GM19043 (cell line): ENCODE data around the gene FNDC5.

Experiments
- ATAC-seq: cut with Tn5 transposase; IDR thresholded peaks from one replicate; pipeline ENCODE4 v1.9.1; 2021; ENCODE audit warnings: low read depth; ENCODE audit not compliant: unreplicated experiment

The FNDC5 gene

DNA sequence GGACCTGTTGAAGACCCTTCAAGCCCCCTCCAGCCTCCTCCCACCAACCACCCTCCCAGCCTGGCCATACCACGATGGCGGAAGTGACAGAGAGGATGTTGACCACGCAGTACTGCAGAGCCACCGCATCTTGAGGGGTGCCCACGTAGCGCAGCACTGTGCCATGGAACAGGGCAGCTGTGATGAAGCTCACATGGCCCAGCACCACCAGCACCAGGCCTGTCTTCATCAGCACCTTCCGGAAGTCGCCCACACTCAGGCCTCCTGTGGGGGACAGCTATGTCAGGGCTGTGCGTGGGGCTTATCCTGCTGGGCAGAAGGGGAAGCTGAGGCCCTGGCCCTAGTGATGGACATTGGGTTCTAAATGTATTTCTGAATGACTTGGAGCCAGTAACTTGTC lies 27.3 kb upstream of the FNDC5 start:
- no peak for ATAC-seq

DNA sequence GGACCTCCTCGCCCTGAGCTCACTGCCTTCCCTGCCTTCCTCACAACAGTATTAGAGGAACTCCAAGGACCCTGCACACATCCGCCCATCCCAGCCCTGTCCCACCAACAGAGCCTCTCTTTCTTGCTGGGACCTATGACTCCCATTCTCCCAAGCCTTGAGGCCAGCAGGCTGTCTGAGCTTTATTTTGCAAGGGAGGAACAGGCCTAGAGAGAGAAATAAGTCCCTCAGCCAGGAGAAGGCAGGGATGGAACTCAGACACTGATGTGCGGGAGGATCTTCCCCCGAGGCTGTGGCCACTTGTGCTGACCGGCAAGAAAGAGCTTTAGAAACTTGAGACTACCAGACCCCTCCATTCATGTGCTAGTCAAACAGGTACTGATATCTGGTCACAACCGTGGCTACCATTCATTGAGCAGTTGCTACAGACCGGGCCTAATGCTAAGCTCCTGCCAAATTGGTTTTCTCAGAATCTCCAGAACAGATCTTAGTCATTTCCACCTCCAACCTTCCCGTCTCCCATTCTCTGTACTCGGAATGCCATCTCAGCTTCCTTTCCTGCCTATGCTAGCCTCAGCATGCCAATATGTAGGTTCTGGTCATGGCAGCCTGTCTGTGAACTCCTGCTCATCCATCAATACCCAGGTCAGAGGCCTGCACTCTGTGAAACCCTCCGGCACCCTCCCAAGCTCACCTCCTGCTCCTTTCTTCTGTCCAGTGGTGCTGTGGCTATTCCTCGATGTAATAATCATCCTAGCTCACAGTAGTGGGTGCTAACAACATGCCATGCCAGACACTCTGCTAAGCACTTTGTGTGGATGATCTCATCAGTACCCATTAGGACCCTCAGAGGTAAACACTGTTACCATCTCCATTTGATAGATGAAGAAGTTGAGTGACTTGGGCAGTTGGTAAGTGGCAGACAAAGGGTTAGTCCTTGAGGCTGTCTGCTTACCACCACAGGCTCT lies 26.7 kb upstream of the FNDC5 start:
- no peak for ATAC-seq

DNA sequence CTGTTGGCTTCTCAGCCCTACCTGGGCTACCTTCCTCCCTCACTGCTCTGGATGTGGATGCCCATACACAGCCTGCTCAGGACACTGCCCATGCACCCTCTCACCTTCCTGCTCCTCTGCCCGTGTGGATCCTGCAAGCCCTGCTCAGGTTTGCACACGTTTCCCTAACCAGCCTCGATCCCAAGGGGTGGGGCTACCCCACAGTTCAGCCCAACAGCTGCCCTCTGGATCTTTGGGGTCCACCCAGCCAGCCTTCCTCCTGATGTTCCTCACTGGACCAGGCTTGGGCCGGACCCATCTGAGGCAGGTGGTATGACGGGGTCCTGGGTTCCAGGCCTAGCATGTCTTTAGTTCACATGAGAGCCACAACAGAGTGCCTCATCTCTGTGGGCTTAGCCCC lies 25.7 kb upstream of the FNDC5 start:
- ATAC-seq = no peak

DNA sequence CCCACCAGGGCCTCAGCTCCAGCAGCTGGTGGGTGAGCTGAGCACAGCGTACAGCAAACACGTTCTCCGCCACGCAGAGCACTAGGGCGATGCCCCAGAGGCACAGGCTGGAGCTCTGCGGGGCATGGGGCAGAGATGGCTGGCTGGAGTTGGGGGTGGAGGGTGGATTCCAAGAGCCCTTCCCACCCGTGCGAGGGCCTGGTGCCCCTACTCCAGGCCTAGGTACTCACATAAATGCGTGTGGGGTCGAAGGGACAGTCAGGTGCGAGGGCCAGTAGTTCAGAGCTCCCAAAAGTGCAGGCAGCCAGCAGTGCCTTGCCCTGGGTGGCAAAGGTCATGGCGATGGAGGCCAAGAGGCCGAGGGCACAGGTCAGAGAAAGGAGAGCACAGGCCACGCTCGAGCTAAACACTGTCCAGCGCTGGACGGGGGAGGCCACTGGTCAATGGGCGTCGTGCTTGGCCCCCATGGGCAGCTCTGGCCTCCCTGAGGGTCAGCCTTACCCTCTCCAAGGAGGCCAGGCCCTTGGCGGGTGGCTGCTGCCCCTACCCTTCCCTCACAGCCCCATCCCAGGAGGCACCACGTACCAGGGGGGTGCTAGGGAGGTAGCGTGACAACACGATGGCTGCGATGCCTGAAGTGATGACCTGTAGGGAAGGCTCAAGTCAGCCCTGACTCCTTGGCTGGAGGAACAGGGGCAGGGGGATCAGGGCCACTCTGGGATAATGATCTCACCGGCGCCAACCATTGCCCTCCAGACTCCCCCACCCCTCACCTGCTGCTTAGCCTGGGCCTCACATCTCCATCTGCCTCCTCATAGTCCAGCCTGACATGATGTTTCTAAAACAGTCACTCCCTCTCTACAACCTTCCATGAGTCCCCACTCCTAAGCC lies 24.9 kb upstream of the FNDC5 start:
- no peak for ATAC-seq

DNA sequence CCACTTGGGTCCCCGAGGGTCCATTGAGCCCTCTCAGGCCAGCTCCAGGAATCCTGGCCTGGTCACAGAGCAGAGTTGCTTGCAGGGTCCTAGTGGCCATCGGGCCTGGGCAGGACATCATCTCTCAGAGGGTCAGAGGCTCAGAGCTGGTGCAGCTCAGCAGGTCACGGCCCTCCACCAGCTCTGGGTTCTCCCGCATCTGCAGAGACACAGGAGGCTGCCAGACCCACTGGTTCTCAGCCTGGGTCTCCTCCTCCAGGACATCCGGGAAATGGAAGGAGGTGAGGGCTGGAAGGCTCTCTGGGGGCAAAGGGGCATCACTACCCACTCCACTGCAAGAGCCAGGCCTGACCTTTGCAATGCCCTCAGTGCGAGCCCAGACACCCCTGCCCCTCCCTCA lies 24.0 kb upstream of the FNDC5 start:
- ATAC-seq = no peak

DNA sequence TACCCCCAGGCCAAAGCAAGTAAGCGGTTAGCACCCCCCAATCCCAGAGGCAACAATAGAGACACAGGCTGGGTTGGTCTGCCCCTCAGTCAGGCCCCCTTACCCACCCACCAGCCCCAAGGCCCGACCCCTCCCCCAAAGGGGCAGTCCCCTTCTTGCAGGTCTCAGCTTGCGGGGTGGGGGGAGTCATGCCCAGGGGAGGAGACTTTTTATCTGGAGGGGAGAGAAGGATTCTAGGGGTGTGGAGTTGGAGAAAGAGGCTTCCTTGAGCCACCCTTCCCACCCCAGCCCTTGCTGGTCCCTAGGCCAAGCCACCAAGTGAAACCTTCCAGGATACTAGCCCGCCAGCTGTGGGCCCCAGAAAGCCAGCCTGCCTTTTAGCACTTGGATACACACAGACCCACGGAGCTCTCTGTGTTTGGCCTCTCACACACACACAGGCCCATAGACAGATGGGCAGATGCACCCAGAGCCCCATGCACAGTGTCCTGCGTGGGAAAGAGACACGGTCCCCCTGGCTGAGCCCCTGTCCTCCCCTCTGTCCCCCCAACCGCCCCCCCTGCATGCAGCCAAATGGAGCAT lies 23.4 kb upstream of the FNDC5 start:
- ATAC-seq = no peak

DNA sequence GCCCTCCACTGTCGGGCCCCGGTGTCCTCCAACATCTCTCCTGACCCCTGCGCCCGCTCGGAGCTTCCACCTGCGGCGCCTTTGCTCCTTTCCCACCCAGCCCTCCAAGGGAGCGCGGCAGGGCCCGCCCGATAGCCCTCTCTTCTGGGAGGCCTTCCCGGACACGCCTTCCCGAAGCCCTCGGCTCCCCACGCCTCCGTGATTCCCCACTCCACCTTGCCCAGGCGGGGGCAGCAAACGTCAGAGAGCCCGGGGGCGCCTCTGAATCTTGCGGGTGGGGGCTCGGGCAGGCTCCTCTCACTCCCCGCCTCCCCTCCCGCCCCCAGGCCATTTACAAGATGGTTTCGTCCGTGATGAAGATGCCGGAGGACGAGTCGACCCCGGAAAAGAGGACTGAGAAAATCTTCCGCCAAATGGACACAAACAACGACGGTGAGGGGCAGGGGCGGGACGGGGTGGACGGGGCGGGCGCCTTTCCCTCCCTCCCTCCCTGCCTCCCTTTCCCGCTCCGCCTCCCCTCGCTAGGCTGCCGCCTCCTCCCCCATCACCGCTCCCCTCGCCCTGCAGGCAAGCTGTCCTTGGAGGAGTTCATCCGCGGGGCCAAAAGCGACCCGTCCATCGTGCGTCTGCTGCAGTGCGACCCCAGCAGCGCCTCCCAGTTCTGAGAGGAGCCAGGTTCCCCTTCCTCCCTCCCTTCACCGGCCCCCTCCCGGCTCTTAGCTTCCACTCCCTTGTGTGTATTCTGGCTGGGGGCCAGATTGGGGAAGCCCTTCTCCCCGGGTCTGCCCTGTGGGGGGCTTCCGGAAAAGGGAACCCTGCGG lies 22.7 kb upstream of the FNDC5 start:
- ATAC-seq = no peak

DNA sequence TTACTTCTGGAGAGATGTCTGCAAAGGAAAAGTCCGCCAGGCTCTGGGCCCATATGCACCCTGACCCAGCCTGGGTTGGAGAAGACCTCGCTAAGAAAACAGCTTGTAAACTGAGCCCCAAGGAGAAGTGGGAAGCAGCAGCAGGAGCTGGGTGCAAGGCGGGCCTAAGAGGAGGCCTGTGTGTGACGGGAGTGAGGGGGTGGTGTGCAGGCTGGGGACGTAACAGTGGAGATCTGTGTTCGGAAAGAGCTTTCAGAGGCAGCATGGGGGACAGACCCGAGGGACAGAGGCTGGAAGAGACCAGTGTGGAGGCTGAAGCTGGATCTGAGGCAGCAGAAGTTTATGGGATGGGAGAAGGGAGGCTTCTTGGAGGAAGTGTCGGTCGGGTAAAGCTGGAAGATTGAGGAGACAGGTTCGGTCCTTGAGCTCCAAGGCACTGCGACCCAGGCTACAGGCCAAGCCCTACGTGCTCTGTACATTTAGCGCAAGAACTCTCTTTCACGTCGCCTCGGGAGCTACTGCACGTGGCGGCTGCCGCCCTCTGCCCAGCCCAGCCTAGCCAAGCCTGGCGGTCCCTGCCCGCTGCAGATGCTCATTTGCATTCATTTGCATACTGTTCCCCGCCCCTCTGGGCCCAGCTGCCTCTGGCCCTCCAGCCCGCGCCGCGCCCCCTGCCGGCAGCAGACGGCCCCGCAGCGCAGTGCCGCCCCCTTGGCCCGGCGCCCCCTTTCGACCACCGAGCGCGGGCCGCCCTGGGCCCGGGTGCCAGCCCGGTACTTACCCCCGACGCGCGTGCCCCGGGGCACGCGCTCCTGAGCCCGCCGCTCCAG lies 21.9 kb upstream of the FNDC5 start:
- no peak for ATAC-seq

DNA sequence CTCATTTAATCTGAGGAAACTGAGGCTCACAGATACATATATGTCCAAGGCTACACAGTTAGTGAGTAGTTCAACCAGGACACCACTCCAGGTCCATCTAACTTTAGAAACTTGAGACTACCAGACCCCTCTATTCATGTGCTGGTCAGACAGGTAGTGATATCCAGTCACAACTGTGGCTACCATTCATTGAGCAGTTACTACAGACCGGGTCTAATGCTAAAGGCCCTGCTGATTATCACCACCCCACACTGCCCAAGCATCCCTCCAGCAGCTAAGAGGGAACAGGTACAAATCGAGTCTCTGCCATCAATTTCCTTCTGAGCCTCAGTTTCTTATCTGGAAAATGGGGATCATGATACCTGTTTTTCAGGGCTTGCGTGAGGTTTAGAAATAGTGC lies 20.9 kb upstream of the FNDC5 start:
- ATAC-seq = no peak

DNA sequence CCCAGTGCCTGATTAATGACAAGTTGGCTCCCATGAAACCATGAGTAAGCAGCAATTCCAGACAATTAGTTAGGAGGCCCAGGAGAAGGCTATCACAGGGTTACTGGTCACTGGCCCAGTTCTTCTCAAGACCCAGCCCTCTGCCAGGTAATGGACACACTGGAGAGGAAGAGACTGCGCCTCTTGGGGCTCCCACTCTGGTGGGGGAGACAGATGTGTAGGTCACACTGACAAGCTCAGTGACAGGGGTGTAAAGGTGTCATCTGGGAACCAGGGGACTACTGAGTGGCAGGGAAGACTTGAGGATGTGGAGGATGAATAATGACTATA lies 20.5 kb upstream of the FNDC5 start:
- no peak for ATAC-seq

DNA sequence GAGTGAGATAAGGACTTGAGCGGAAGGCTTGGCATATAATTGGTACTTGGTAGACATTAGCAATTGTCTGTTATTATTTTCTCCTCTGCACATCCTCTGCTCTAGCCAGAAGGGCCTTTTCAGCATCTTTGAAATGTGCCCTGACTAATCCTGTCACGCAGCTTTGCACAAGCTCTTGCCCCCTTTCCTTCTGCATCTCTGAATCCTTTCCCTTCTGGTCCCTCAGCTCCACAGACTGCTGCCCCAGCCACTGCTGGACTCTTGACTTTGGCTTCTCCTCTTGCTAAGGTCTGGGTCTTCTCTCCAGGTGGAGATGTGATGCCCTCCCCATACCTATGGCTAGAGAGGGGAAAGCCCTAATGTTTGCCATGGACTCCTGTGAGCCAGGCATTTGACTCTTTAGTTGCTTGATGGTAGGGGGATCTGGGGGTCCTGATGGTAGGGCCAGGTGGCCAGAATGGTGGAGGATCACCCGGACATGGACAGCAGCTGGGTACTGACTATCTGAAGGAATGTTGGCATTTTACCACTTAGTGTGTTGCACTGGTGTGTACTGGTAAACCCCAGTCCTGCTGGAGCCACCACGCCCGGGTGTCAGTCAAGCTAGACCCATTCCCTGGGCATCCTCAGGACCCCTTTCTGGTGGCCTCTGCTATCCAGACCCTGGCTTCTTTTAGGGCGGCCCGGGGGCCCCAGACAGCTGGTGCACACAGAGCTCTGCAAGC lies 20.0 kb upstream of the FNDC5 start:
- ATAC-seq = no peak

DNA sequence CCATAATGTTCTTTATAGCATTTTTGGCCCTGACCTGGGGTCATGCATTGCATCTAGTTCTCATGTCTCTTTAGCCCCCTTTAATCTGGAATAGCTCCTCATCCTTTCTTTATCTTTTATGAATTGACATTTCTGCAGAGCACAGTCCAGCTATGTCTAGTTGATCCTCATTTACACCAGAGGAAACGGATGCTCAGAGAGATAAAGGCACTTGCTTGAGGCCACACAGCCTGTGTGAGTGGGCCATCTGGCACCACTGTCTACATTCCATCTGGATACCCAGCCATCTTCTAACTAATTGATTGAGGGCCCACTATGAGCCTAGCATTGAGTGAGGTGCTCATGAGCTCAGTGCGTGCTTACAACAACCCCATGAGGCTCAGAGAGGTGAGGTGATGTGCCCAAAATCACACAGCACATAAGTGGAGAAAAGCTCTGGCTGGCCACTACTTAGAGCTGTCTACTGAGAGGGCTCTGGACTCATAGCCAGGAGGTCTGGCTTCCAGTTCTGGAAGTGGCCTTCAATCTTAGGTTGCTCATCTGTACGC lies 19.1 kb upstream of the FNDC5 start:
- ATAC-seq = no peak

DNA sequence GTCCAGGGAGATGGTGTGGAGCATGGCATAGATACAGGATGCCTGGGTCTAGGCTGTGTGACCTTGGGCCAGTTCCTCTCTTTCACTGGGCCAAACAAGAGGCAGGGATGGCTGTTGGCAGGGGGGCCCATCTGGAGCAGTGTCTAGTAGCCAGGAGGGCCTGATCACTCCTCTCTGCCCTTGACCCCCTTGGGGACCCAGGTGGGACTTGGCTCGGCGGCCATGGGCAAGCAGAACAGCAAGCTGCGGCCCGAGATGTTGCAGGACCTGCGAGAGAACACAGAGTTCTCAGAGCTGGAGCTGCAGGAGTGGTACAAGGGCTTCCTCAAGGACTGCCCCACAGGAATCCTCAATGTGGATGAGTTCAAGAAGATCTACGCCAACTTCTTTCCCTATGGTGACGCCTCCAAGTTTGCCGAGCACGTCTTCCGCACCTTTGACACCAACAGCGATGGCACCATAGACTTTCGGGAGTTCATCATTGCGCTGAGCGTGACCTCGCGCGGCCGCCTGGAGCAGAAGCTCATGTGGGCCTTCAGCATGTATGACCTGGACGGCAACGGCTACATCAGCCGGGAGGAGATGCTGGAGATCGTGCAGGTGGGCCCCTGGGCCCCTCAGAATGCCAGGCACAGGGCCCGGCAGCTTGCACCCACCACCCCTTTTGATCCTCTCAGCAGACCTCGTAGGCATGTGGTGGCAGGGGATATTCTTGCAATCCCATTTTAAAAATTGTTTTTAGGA lies 18.1 kb upstream of the FNDC5 start:
- no peak for ATAC-seq

DNA sequence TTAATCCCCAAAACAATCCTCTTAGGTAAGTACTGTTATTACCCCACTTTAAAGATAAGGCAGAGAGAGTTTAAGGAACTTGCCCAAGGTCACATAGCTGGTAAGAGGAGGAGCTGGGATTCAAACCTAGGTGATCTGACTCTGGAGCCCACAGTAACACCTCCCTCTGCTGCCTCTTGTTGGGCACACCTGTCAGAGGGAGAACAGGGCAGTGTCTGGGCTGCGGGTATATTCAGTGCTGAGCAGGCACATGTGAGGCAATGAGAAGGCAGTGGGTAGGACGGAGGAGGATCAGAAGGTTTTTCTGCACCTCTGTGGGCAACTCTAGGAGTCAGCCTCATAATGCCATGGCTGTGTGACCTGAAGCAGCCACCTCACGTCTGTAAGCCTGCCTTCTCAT lies 17.4 kb upstream of the FNDC5 start:
- no peak for ATAC-seq

DNA sequence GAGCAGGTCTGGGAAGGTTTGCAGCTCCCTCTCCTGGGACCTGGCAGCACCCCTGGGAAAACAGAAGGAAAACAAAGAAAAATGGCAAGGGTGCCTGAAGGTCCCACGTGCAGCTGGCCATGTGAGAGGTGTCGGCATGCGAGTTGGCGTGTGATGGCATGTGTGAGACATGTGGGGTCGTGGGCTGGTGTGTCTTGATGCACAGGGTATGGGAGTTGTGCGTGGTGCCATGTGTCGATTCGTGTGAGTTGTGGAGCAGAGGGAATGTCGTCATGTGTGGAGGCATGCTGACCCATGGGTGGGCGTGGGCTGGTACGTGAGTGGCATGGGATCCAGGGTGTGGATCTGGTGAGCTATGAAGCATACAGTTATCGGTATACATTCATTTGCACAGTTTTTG lies 16.9 kb upstream of the FNDC5 start:
- ATAC-seq = no peak

DNA sequence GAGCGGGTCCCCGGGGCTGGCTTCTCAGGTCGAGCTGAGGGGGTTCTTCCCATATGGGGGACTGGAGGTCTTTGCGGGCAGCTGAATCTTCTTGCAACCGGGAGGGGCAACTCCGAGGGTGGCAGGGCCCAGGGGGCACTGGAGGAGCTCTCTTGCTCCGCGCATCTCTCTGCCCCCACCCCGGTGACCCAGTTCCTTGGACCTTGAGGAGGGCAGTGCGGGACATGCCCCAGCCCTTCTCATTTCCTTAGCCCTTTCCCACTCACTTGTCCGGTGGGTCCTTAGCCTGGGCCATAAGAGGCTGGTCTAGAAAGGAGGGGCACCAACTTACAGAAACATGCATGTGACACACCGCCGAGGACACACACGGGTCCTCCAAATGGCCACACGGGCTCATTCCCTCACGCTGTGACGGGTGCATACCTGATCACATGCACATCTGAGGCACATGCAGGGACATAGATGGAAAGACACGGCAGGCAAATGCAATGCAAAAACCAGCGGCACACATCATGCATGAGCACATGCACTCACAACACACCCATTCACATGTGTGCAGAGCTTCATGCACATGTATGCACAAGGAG lies 16.2 kb upstream of the FNDC5 start:
- ATAC-seq = no peak

DNA sequence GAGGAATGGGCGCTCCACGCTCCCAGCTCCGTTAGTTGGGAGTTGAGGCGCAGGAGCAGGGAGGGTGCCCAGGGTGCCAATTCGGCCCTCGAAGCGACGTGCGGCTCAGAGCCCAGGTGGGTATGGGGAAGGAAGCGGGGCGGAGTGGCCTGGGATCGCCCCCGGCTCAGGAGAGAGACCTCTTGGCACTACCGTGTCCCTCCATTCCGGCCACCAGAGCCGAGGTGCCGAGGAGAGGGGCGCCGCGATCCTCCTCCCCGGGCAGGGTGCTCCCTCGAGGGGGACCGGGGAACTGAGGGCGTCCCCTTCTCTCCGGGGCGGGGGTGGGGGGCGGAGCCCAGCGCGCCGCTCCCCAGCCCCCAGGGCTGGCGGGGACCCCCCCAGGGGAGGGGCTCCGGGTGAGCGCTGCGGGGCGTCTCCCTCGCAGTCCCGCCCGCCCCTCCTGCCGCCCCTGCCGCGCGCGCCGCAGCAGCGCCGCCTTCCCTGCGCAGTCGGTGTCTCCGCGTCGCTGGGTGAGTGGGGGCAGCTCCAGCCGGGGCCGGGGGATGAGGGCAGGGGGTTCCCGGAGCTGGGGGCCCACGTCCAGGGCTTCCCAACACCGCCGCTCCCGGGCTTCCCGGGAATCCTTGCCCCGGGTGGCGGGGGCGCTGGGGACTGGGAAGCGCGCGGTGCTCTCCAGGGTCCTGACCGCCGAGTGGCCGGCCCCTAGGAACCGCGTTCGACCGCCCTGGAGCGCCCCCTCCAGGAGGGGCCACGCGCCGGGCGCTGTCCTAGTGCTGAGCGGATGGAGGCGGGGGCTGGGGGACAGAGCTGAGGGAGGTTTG lies 15.5 kb upstream of the FNDC5 start, which contains the start of gene HPCA:
HPCA (plus strand) TSS at position 488 of the 824 bp plus-strand sequence. CDS start 2,408 bp downstream, outside the sequence.
- no peak for ATAC-seq
